Measurements from ENCODE around the gene DYRK4. TPM values are rescaled to one million over a fixed set of nuclear protein-coding genes. Genes with fewer than 3 reads are reported as not detected.
A peak's percentile ranks its signal among the peaks of the same experiment; 100 is the strongest.

The DYRK4 gene
- total and polyA plus RNA-seq, 2 of the 13 experiments (the other 11 are each of a cell fraction or from before 2014, with no cell fraction given): 29.4 to 40.2 TPM

DNA sequence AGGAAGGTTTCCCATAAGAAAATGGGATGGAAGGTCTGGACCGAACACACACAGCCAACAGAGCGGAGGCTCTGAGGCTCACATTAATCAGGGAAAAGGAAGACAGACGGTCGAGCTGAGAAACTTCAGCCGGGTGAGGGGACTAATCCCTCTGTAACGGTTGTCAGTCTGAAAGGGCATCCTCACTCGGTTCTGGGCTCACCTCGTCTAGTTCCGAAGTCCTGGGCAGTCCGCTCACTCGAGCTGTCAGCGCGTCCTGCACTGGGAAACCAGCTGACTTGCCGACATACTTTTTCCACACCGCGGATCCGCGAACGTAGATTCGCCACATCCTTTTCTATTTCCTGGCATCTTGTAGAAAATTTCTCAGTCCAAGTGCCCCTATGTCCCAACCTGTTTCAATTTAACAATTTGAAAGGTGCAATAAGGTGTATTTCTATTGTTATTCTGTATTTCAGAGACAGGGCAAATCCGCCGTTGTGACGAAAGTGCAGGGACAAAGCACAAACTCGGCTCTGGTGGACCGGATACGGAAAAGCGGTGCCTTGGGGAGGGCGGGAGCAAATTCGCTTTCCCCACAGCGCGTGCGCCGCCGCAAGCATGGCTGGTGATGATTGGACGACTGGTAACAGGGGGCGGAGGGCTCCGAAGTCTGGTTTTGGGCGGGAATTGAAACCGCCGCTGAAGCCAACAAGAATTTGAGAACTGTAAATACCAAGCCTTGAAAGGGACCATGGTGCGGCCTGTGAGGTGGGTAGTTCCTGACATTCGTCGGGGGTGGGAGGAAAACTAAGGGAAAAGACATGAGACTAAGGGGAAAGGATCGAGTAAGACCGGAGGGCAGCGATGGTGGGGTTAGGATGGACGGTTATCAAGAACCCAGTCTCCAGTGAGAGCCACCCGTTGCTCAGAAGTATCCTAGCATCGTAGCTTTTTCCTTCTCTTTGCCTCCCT lies 23.5 kb upstream of the DYRK4 start, which contains the start of gene RAD51AP1 (continued):
- TF ChIP-seq ZBTB21 (CRISPR knock-in tag; IDR thresholded peaks at IDR 0.05) (no peak), ZNF543 (CRISPR knock-in tag; IDR thresholded peaks at IDR 0.05) (peak; percentile 73; the same call in 1 of the 2 replicates), MATR3 (CRISPR knock-in tag; IDR thresholded peaks at IDR 0.05) (no peak), ZNF10 (CRISPR knock-in tag; IDR thresholded peaks at IDR 0.05; ENCODE audit: borderline replicate concordance, low read depth) (no peak), TGIF2 (CRISPR knock-in tag; IDR thresholded peaks at IDR 0.05) (peak; percentile 94), ATRX (CRISPR knock-in tag; IDR thresholded peaks at IDR 0.05; ENCODE audit: borderline replicate concordance) (no peak), HMGA1 (CRISPR knock-in tag; conservative IDR thresholded peaks at IDR 0.05) (no peak), CC2D1A (CRISPR knock-in tag; IDR thresholded peaks at IDR 0.05) (no peak), ZBTB20 (CRISPR knock-in tag; IDR thresholded peaks at IDR 0.05; ENCODE audit: borderline replicate concordance, low read depth) (peak; percentile 86; the same call in 1 of the 2 replicates), MAFG (CRISPR knock-in tag; IDR thresholded peaks at IDR 0.05) (no peak), SMYD3 (CRISPR knock-in tag; IDR thresholded peaks at IDR 0.05) (no peak), ZZZ3 (CRISPR knock-in tag; IDR thresholded peaks at IDR 0.05; ENCODE audit: borderline replicate concordance) (peak; percentile 82; the same call in 1 of the 2 replicates), CREB1 (IDR thresholded peaks at IDR 0.05) (peak; percentile 50; the same call in 1 of the 2 replicates), CREB1 (CRISPR knock-in tag; IDR thresholded peaks at IDR 0.05) (peak; percentile 91), HOXA3 (CRISPR knock-in tag; IDR thresholded peaks at IDR 0.05) (peak; percentile 42; the same call in 1 of the 2 replicates)
- TF ChIP-seq, protein P1, sequence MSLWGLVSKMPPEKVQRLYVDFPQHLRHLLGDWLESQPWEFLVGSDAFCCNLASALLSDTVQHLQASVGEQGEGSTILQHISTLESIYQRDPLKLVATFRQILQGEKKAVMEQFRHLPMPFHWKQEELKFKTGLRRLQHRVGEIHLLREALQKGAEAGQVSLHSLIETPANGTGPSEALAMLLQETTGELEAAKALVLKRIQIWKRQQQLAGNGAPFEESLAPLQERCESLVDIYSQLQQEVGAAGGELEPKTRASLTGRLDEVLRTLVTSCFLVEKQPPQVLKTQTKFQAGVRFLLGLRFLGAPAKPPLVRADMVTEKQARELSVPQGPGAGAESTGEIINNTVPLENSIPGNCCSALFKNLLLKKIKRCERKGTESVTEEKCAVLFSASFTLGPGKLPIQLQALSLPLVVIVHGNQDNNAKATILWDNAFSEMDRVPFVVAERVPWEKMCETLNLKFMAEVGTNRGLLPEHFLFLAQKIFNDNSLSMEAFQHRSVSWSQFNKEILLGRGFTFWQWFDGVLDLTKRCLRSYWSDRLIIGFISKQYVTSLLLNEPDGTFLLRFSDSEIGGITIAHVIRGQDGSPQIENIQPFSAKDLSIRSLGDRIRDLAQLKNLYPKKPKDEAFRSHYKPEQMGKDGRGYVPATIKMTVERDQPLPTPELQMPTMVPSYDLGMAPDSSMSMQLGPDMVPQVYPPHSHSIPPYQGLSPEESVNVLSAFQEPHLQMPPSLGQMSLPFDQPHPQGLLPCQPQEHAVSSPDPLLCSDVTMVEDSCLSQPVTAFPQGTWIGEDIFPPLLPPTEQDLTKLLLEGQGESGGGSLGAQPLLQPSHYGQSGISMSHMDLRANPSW (CRISPR knock-in tag; IDR thresholded peaks at IDR 0.05; ENCODE audit: borderline replicate concordance): no peak
- TF ChIP-seq, protein P2, sequence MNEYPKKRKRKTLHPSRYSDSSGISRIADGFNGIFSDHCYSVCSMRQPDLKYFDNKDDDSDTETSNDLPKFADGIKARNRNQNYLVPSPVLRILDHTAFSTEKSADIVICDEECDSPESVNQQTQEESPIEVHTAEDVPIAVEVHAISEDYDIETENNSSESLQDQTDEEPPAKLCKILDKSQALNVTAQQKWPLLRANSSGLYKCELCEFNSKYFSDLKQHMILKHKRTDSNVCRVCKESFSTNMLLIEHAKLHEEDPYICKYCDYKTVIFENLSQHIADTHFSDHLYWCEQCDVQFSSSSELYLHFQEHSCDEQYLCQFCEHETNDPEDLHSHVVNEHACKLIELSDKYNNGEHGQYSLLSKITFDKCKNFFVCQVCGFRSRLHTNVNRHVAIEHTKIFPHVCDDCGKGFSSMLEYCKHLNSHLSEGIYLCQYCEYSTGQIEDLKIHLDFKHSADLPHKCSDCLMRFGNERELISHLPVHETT (CRISPR knock-in tag; conservative IDR thresholded peaks at IDR 0.05): no peak
- TF ChIP-seq, protein P3, sequence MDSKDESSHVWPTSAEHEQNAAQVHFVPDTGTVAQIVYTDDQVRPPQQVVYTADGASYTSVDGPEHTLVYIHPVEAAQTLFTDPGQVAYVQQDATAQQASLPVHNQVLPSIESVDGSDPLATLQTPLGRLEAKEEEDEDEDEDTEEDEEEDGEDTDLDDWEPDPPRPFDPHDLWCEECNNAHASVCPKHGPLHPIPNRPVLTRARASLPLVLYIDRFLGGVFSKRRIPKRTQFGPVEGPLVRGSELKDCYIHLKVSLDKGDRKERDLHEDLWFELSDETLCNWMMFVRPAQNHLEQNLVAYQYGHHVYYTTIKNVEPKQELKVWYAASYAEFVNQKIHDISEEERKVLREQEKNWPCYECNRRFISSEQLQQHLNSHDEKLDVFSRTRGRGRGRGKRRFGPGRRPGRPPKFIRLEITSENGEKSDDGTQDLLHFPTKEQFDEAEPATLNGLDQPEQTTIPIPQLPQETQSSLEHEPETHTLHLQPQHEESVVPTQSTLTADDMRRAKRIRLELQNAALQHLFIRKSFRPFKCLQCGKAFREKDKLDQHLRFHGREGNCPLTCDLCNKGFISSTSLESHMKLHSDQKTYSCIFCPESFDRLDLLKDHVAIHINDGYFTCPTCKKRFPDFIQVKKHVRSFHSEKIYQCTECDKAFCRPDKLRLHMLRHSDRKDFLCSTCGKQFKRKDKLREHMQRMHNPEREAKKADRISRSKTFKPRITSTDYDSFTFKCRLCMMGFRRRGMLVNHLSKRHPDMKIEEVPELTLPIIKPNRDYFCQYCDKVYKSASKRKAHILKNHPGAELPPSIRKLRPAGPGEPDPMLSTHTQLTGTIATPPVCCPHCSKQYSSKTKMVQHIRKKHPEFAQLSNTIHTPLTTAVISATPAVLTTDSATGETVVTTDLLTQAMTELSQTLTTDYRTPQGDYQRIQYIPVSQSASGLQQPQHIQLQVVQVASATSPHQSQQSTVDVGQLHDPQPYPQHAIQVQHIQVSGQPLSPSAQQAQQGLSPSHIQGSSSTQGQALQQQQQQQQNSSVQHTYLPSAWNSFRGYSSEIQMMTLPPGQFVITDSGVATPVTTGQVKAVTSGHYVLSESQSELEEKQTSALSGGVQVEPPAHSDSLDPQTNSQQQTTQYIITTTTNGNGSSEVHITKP (CRISPR knock-in tag; IDR thresholded peaks at IDR 0.05; ENCODE audit: low read depth): no peak
- TF ChIP-seq, protein P4, sequence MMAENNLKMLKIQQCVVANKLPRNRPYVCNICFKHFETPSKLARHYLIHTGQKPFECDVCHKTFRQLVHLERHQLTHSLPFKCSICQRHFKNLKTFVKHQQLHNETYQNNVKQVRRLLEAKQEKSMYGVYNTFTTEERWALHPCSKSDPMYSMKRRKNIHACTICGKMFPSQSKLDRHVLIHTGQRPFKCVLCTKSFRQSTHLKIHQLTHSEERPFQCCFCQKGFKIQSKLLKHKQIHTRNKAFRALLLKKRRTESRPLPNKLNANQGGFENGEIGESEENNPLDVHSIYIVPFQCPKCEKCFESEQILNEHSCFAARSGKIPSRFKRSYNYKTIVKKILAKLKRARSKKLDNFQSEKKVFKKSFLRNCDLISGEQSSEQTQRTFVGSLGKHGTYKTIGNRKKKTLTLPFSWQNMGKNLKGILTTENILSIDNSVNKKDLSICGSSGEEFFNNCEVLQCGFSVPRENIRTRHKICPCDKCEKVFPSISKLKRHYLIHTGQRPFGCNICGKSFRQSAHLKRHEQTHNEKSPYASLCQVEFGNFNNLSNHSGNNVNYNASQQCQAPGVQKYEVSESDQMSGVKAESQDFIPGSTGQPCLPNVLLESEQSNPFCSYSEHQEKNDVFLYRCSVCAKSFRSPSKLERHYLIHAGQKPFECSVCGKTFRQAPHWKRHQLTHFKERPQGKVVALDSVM (CRISPR knock-in tag; IDR thresholded peaks at IDR 0.05): no peak
